ENCODE results near the gene AP1AR.
"Not testable (repeated sequence)": the region's sequence is repeated elsewhere in the genome, so short reads cannot be mapped to it uniquely, and the experiment has no call there.

Gene AP1AR

GRCh38 chr4:112231779-112232713 lies at the start of gene AP1AR:
AP1AR (plus strand) TSS chr4:112231787; CDS start chr4:112232092, 305 bp downstream.
- peak; percentile 84 for DNase-seq

- DNase-seq, result no peak
Measured at GRCh38 chr4:112182604-112183003, 49.0 kb upstream of the AP1AR start.

- DNase-seq, result no peak
Measured at GRCh38 chr4:112183252-112183651, 48.3 kb upstream of the AP1AR start.

- no peak for DNase-seq
Measured at GRCh38 chr4:112184438-112184837, 47.1 kb upstream of the AP1AR start.

GRCh38 chr4:112185334-112185733 lies 46.3 kb upstream of the AP1AR start:
- no peak for DNase-seq

- DNase-seq, result no peak
Measured at GRCh38 chr4:112185740-112186670, 45.6 kb upstream of the AP1AR start.

- no peak for DNase-seq
Measured at GRCh38 chr4:112189754-112190153, 41.8 kb upstream of the AP1AR start.

GRCh38 chr4:112190684-112191083 lies 40.9 kb upstream of the AP1AR start:
- DNase-seq, result no peak

GRCh38 chr4:112196461-112196860 lies 35.1 kb upstream of the AP1AR start:
- no peak for DNase-seq

- DNase-seq, result no peak
Measured at GRCh38 chr4:112199041-112199440, 32.5 kb upstream of the AP1AR start.

GRCh38 chr4:112201915-112202505 lies 29.6 kb upstream of the AP1AR start:
- no peak for DNase-seq

- DNase-seq, result no peak
Measured at GRCh38 chr4:112203593-112203992, 28.0 kb upstream of the AP1AR start.

- DNase-seq, result no peak
Measured at GRCh38 chr4:112206431-112206830, 25.2 kb upstream of the AP1AR start.

- DNase-seq, result not testable (repeated sequence)
Measured at GRCh38 chr4:112208137-112209095, 23.2 kb upstream of the AP1AR start.

GRCh38 chr4:112210777-112211176 lies 20.8 kb upstream of the AP1AR start:
- DNase-seq, result no peak

GRCh38 chr4:112213091-112213490 lies 18.5 kb upstream of the AP1AR start:
- DNase-seq, result no peak

- no peak for DNase-seq
Measured at GRCh38 chr4:112213856-112214255, 17.7 kb upstream of the AP1AR start.

- DNase-seq, result no peak
Measured at GRCh38 chr4:112214390-112215264, 17.0 kb upstream of the AP1AR start.

GRCh38 chr4:112219826-112220366 lies 11.7 kb upstream of the AP1AR start:
- no peak for DNase-seq

- no peak for DNase-seq
Measured at GRCh38 chr4:112222219-112222955, 9.2 kb upstream of the AP1AR start.
